Measurements from ENCODE around the gene BORCS6.

Gene BORCS6

GRCh38 chr17:8187517-8188262 lies 2.3 kb downstream of the BORCS6 start:
- TF ChIP-seq CTCF (IDR thresholded peaks at IDR 0.05; ENCODE audit: extremely low read depth, missing control alignments), result no peak
- peak; percentile 76 for DNase-seq (ENCODE audit: low spot score)

GRCh38 chr17:8186787-8187516 lies 3.0 kb downstream of the BORCS6 start:
- TF ChIP-seq CTCF (IDR thresholded peaks at IDR 0.05; ENCODE audit: extremely low read depth, missing control alignments), result no peak
- peak; percentile 74 for DNase-seq (ENCODE audit: low spot score)

- no peak for DNase-seq (ENCODE audit: low spot score)
- TF ChIP-seq CTCF (IDR thresholded peaks at IDR 0.05; ENCODE audit: extremely low read depth, missing control alignments), result no peak
Measured at GRCh38 chr17:8186446-8186786, 3.6 kb downstream of the BORCS6 start.

GRCh38 chr17:8185582-8186445 lies 4.2 kb downstream of the BORCS6 start:
- no peak for TF ChIP-seq CTCF (IDR thresholded peaks at IDR 0.05; ENCODE audit: extremely low read depth, missing control alignments)
- peak; percentile 67 for DNase-seq (ENCODE audit: low spot score)

GRCh38 chr17:8176998-8177731 lies 12.8 kb downstream of the BORCS6 start:
- TF ChIP-seq CTCF (IDR thresholded peaks at IDR 0.05; ENCODE audit: extremely low read depth, missing control alignments), result no peak
- no peak for DNase-seq (ENCODE audit: low spot score)

GRCh38 chr17:8176197-8176940 lies 13.6 kb downstream of the BORCS6 start, which contains the start of gene TMEM107:
Gene TMEM107 (minus strand): TSS chr17:8176380. CDS start chr17:8176286, 94 bp downstream.
- peak; percentile 83 for DNase-seq (ENCODE audit: low spot score)
- no peak for TF ChIP-seq CTCF (IDR thresholded peaks at IDR 0.05; ENCODE audit: extremely low read depth, missing control alignments)
